ENCODE results near the gene WDCP.
A peak's percentile ranks its signal among the peaks of the same experiment; 100 is the strongest.

Gene WDCP

DNA sequence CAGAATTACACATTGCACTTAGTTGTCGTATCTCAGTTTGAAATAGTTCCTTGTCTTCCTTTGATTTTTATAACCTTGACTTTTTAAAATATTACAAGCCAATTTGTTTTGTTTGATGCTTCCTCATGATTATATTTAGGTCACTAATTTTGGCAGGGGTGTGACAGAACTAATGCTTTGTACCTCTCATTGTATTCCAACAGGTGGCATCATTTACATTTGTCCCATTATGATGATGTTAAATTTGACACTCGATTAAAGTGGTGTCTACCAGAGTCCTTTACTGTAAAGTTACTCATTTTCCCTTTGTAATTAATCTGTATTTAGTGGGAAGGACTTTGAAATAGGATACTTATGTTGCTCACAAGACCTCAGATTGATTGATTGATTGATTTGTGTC lies 58.8 kb downstream of the WDCP start:
- peak in 1 of 2 donors; percentile 42 for DNase-seq
